HT-29 (cell line): Measurements from ENCODE around the gene NUMB. TPM values are rescaled to one million over a fixed set of nuclear protein-coding genes. Genes with fewer than 3 reads are reported as not detected.

Experiments
- DNase-seq: peaks from one replicate; pipeline ENCODE4 v3.0.0-alpha.2; 2015; ENCODE audit warnings: low spot score
- total RNA-seq: library from RNA; depleted of rRNA; stranded (reverse); fragments of >200 nt; shearing (Covaris generic); gene quantifications from 2 replicates; pipeline ENCODE4 v1.2.3, GENCODE V29; 2014

NUMB gene
- total RNA-seq, 1 experiment from 2014 or later = 19.6 TPM

DNA sequence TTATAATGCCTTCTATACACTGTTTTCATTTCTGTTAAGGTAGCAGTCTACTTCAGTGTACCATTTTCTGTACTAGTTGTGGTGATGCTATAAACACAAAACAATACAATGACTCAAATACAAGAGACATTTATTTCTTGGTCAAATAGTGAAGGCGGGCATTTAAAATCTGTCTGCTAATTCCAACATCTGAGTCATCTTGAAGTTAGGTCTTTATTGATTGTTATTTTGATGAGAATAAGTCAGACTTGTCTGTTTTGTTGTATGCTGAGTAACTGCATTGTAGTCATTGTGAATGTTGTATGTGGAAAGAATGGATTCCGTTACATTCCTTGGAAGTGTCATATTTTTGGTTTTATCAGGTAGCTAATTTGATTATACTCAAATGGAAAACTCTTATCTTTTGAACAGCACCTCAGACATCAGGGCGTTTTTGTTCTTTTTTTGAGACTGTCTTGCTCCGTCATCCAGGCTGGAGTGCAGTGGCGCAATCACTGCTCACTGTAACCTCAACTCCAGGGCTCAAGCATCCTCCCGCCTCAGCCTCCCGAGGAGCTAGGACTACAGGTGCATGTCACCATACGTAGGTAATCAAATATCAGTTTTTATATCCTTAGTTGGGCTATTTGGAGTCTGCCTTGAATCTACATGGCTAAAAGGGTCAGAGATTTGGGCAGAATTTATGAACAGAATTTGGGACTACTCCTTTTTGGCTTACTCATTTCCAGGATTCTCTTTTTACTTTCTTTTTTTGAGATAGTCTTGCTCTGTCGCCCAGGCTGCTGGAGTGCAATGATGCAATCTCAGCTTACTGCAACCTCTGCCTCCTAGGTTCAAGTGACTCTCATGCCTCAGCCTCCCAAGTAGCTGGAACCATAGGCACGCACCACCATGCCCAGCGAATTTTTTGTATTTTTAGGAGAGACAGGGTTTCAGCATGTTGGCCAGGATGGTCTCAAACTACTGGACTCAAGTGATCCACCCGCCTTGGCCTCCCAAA, 164.3 kb downstream of the NUMB start:
- no peak for DNase-seq

DNA sequence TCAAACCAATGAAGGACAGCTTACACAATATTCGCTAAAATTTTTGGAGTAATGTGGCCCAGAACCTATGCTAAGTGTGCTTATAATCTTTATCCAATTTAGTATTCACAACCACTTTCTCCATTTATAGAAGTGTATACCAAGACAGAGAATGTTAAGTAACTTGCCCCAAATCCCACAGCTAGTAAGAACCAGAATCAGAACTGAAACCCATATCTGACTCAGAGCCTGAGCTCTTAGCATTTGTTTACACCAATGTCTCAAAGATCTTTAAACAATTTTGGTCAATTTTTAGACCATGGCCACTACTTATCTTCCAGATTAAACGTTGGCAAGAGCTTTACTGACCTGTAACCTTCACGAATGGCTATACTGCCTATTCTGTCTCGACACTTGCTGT, 168.1 kb downstream of the NUMB start:
- no peak for DNase-seq

DNA sequence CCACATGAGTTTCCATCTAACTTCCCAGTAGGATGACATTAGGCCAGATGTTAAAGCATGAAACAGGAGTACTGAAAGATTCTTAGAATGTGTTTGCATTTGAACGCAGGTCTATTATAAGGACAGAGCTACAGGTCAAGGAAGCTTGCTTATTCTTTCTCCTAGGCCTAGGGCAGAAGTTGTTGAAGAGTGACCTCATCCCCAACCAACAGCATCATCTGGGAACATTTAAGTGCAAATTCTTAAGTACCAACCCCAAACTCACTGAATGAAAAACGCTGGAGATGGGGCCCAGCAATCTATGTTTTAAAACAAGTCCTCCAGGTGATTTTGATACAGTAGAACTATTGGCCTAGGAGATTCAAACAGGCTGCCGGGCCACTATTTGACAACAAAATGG, 168.6 kb downstream of the NUMB start:
- no peak for DNase-seq

DNA sequence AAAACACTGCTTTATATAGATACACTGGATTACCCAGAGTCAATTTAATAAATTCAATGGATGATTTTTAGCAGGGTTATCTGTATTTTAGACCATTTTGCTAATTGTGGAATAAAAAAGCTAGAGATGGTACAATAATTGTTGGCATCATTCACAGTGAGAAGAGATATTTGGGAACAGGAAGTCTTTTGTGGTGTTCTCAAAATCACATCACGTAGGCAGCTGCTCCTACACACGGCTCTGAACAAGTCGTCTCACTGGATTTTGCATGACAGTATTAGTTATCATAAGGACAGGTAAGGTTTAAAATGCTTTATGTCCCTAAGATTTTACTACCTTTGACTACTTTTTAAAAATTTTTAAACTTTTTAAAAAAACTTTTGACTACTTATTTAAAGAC, 169.0 kb downstream of the NUMB start:
- no peak for DNase-seq

DNA sequence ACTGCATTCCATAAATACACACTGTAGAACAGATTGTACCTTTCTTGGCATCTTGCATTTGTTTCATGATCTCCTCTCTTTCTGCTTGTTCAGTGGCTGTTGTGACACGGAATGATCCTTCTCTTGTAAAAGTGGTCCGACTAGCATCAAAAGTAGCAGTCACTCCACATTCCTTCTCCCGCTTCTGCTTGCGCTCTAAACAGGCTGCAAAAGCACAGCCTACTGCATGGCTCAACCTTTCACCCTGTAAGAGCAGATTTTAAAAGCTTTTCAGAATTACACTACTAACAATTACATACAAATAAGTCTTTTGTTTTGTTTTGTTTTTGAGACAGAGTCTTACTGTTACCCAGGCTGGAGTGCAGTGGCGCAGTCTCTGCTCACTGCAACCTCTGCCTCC, 171.3 kb downstream of the NUMB start:
- no peak for DNase-seq

DNA sequence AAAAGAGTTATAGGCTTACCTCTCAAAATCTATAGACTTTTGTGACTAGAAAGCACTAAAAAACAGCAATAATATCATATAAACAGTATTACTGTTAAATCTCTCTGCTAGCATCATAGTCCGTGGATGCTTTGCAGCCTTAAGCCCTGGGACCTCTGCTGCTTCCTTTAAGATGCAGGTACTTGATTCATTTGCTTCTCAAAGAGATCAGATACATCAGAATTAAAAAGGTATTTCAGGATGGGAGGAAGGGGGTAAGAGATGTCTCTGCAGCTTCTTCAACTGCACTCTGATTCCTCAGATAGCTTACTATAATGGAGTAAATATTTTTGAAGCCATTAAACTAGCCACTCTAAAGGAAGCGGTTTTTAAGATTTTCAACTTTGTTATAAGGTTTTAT, 171.7 kb downstream of the NUMB start:
- no peak for DNase-seq

DNA sequence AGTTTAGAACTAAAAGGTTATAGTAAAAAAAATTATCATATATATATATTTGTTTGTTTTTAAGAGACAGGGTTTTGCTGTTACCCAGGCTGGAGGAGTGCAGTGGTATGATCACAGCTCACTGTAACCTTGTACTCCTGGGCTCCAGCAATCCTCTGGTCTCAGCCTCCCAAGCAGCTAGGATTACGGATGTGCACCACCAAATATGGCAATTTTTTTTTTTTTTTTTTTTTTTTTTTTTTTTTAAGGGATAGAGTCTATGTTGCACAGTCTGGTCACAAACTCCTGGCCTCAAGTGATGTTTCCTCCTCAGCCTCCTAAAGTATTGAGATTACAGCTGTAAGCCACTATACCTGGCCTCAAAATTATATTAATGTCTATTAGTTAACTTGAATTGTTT, 172.4 kb downstream of the NUMB start:
- DNase-seq = no peak

DNA sequence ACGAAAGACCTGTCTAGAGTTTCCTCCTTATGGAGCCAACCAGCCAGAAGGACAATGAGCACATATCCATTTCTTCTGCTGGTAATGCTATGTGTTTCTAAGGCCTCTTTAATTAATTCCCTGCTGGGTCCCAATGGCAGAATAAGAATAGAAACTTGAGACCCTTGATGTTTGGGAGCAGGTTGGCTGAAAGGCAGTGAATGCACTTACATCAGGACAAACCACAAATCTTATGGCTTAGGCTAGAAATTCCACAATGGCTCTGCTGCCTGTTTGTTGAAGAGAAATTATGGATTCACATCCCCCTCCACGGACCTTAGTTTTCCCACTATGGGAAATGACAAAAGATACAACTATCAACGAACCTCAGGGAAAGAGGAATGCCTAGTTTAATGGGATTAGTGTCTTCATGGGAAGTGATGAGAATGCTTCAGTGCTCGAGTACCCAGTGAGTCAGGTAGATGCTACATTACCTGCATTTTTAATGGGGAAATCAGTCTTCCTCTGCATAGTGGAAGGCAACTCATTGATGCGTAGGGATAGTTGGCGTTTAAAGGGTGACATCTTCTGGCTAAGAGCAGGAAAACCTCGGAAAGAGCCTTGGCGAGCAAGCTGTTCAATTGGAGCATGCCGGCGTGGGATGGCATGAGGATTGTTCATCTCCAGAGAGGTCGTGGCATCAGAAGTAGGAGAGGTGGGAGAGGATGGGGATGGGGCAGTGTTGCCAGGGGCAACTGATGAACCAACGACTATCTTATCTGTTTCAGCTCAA, 174.6 kb downstream of the NUMB start:
- DNase-seq = no peak

DNA sequence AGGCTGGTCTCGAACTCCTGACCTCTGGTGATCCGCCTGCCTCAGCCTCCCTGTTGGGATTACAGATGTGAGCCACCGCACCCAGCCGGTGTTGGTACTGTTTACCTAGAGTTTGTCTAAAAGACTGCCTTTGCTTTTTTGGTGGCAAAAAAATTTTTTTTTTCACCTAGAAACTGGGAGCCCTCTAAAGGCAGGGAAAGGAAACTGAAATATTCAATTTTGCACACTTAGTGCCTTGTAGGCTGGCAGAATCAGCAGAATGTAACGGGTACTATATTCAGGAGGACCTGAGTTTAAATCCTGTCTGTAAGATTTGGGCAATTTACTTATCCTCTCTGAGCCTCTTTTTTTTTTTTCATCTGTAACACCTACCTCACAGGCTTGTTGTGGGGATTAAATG, 177.4 kb downstream of the NUMB start:
- DNase-seq = no peak

DNA sequence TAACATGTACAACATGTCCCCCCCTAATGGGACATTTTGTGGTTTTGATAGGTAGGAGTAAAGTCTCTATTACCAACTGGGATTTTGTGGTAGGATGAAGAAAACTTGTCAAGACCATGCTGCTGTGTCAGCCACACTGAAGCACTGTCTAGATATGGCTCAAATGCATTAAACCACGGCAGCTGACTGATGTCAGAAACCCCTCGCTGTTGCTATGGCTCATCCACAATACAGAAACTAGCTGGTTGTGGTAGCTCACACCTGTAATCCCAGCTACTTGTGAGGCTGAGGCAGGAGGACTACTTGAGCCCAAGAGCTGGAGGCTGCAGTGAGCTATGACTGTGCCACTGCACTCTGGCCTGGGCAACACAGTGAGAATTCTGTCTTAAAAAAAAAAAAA, 181.0 kb downstream of the NUMB start:
- no peak for DNase-seq

DNA sequence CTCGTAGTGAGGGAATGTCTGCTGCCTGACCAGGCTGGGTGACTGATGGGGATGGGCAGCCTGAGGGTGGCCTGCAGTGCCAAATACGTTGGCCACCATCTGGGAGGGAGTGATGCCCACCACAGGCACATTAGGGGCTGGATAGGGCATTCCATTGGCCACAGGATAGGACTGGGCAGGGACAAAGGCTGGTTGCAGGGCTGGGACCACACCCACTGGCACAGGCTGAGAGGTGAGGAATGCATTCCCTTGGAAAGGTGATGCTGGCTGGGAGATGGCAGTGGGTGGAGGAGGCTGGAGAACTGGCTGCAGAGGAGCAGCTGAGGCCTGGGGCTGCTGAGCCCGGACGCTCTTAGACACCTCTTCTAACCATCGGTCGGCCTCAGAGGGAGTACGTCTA, 181.5 kb downstream of the NUMB start:
- no peak for DNase-seq

DNA sequence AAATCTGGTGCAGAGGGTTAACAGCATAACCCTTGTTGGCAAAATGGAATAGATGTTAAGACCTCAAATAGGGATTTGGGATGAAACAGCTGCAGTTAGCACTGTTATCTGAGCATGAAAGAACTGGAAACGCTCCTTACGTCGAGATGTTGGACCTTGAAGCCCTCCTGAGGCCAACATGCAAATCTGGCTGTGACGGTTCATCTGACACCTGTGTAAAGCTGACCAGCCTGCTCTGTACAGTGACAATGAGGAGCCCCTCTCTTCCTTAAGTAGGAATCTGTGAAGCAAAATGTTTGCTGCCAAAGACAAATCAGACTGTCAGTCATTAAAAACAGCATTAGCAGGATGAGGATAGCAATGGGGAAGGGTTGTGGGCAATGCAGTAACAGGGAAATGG, 184.5 kb downstream of the NUMB start:
- DNase-seq = no peak

DNA sequence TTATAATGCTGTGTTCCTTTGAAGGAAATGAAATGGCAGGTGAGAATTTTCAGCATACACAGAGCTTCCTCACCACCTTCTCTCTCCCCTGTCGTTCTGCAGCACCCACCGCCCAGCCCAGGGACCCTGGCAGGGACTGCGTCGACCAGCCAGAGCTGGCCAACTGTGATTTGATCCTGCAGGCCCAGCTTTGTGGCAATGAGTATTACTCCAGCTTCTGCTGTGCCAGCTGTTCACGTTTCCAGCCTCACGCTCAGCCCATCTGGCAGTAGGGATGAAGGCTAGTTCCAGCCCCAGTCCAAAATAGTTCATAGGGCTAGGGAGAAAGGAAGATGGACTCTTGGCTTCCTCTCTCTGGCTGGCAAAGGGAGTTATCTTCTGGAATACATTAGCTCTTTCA, 186.0 kb downstream of the NUMB start:
- no peak for DNase-seq

DNA sequence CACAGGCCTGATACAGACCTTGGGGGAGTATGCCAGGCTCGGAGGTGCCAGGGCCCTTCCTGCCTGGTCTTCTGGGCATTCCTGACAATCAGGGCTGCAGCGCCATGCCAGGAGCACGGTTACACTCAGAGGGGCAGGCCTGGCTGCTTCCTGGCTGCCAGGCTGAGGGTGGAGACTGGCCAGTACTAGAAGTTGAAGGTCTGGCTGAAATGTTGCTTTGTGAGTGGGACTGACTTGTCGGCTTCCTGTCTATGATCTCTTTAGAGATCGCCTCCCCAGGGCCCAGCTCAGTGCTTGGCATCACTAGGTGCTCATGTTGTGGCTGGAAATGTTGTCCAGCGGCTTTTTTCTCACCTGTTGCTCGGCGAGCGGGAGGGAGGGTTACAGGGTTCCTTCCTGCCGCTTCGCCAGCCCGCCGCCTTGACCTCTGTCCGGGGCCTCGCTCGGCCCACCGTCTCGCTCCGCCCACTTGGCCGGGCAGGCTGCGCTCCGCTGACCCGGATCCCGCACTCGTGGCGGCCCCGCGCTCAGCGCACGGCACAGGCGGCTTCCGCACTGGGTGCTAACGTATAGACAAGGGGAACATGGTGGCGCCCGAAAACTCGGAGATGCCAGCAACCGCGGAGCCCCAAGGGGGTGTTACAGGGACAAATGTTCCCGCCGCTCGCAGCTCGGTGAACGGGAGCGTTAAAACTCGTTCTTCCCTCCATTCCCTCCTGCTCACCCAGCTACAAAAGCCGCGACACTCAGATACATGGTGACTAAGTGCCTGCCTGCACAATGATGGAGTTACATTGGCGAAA, 188.4 kb downstream of the NUMB start:
- DNase-seq = no peak

DNA sequence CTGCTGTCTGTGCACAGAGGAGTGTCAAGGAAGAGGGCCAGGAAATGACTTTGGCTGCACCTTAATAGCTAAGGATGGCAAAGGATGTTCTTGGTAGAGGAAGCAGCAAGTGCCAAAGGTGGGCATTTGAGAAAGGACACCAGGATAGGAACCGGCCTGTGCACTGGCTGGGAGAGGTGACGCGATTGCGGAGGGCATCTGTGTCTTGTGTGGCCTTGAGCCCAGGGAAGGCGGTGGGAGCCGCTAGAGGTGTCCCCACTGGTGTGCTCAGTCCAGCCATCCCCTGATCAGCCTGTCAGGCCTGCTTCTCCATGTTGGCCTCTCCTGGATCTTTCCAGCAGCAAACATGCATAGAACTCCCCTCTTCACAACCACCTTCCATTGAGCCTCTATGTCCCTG, 190.9 kb downstream of the NUMB start:
- DNase-seq = no peak

DNA sequence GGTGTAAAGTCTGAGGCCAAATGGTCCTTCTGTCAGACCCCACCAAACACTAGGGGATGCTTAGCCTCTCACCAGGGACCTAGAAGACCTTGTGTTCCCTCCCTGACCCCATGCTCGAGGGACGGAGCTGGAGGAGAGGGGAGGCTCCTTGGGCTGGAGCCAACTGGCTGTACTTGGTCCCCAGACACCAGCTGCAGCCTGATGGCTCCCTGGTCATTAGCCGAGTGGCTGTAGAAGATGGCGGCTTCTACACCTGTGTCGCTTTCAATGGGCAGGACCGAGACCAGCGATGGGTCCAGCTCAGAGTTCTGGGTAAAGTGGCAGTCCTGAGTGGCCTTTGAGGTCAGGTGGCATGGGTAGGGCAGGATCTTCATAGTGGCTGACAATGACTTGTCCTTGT, 192.0 kb downstream of the NUMB start:
- DNase-seq = no peak

DNA sequence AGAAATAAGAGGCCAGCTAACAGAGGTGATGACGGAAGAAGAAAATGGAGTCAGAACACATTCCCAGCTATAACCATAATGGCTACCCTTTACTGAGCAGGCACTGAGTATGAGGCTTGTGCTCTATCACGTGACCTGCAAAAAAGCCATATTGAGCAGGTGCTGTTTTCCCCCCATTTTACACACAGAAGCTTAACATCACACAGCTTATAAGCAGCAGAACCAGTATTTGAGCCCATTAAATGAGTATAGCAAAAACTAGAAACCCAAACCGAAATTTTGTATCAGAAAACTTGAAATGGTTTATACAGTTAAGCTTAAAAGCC, 192.7 kb downstream of the NUMB start:
- no peak for DNase-seq

DNA sequence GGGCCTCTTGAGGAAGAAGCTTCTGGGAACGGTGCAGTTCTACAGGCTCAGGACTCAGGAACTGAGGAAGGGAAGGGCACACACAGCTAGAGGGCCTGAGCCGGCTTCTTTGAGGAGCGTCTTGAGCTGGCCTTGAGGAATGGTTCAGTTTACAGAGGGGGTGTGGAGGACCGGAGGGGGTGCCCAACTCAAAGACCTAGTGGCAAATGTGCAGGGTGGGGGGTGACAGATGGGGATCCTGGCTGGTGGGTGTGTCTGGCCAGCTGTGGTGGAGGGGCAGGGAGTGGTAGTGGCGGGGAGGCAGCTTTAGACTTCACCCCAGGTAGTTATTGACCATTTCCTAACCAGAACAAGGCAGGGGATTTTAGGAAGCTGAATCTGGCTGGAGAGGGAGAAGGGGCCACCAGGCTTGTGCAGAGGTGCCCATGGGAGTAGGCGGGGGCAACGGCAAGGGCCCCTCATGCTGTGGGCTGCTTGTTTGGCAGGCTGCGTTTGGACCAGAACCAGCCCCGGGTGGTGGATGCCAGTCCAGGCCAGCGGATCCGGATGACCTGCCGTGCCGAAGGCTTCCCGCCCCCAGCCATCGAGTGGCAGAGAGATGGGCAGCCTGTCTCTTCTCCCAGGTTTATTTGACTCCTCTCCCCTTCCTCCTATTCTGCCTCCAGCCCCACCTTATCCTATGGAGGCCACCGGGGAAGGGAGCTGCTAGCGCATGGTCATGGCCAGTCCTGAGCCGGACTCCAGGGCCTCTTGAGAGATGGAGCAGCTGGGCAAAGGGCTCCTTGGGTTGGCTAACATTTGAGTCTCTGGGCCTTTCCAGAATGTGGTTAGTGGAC, 193.2 kb downstream of the NUMB start:
- DNase-seq = no peak

DNA sequence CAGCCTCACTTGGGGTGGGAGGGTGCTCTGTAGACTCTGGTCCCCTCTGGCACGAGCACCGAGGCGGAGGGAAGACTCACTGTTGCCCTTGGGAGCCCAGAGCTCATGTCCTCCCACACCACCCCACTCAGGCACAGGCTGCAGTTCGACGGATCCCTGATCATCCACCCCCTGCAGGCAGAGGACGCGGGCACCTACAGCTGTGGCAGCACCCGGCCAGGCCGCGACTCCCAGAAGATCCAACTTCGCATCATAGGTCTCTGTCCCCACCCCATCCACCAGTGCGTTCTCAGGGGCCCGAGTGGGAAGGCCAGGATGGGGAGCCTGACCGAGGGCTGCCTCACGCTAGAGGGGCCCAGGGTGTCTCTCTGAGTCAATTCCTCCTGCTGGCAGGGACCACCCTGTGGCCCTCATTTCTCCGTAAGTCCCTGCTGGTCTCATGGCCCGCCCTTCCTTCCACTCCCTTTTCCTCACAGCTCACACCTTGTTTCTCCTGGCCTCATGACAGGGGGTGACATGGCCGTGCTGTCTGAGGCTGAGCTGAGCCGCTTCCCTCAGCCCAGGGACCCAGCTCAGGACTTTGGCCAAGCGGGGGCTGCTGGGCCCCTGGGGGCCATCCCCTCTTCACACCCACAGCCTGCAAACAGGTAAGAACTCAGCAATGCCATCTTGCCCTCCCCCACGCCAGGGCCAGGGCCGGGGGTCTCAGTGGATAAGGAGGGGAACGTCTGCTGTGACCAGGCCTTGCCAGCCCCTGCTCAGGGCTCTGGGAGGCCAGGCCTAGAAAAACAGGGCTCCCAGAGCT, 194.1 kb downstream of the NUMB start:
- DNase-seq = no peak

DNA sequence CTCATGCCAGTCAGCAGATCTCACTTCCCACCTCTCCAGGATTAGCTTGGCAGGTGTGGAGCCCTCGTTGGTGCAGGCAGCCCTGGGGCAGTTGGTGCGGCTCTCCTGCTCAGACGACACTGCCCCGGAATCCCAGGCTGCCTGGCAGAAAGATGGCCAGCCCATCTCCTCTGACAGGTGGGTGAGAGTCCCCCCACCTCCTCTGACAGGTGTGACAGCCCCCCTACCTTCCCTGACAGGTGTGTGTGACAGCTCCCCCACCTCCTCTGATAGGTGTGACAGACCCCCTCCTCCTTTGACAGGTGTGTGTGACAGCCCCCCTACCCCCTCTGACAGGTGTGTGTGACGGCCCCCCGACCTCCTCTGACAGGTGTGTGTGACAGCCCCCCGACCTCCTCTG, 194.7 kb downstream of the NUMB start:
- DNase-seq = no peak
